Testis (tissue), 3 donors: ENCODE results near the gene DTX3L. TPM values are rescaled to one million over a fixed set of nuclear protein-coding genes. Genes with fewer than 3 reads are reported as not detected.

Source experiments
- DNase-seq: peaks from one replicate; pipeline ENCODE4 v3.0.0-alpha.2; 2019
- H3K27ac ChIP-seq, 2 donors: fragments of 200-600 bp; sonication (generic); one replicate each; pipeline ENCODE4 v1.5.1; 2019
- H3K27me3 ChIP-seq: fragments of 200-600 bp; sonication (generic); one replicate; pipeline ENCODE4 v1.5.1; 2019
- H3K36me3 ChIP-seq: fragments of 200-600 bp; sonication (generic); one replicate; pipeline ENCODE4 v1.5.1; 2017; ENCODE audit warnings: low read depth; ENCODE audit errors: missing control alignments
- H3K4me1 ChIP-seq: fragments of 200-600 bp; sonication (generic); one replicate; pipeline ENCODE4 v1.5.1; 2019
- H3K4me3 ChIP-seq, 2 donors: fragments of 200-600 bp; sonication (generic); one replicate each; pipeline ENCODE4 v1.5.1; 2017 to 2019
- H3K9me3 ChIP-seq: fragments of 200-600 bp; sonication (generic); one replicate; pipeline ENCODE4 v1.5.1; 2017
- CTCF ChIP-seq, 3 experiments: fragments of 450-650 bp in 2 of 3; fragments of 200-600 bp in 1 of 3; sonication (generic) in 1 of 3; IDR thresholded peaks; one replicate each; pipeline ENCODE4 v1.5.1; 2016 to 2019; ENCODE audit warnings: antibody characterized with exemption in 3 of 3, mild to moderate bottlenecking in 2 of 3, moderate library complexity in 1 of 3
- POLR2A ChIP-seq: fragments of 450-650 bp; IDR thresholded peaks from one replicate; pipeline ENCODE4 v1.6.1; 2017; ENCODE audit warnings: antibody characterized with exemption, mild to moderate bottlenecking, moderate library complexity
- WGBS, 2 donors: methylation state at CpG; one replicate each; pipeline ENCODE4 v1.1.5; 2018; 5-methylcytosine and 5-hydroxymethylcytosine counted together
- intact Hi-C: fragments of 100-400 bp; cut with DNase I; formaldehyde crosslinking; loops from one replicate; pipeline ENCODE4 v1.15.1; 2023; ENCODE audit warnings: low total_unique reads
- polyA plus RNA-seq: library from polyadenylated mRNA; stranded (reverse); fragments of 350-450 nt; fragmentation: Illumina TruSeq; extraction: RNeasy Lipid Tissue Mini Kit (QIAGEN cat#74804); gene quantifications from one replicate; pipeline ENCODE4 v1.2.3, GENCODE V29; 2014; ENCODE audit warnings: low read depth, low replicate concordance; ENCODE audit not compliant: insufficient read depth
- total RNA-seq, 2 donors: library from RNA; depleted of rRNA; stranded (reverse); fragments of >200 nt; gene quantifications; one replicate each; pipeline ENCODE4 v1.2.3, GENCODE V29; 2016

DTX3L gene
- total and polyA plus RNA-seq, 3 donors from 2014 or later = 8.3 to 8.7 (median 8.5) TPM

DNA sequence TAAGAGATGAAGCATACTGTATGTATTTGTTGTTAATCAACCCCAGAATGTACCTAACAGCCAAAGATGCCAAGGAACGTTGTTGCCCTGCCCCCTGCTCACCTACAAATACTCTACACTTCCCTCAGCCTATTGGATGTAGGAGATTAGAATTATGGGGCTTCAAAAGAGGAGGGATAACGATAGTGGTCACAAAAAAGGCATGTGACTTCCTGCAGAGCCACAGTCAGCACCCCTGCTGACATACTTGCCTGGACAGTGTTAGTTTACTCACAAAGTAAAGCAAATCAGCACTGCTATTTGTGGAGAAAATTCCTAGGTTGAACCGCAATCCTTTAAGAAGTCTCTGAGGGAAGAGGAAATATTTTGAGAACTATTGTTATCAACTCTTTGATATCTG lies 51.2 kb downstream of the DTX3L start:
- Histone ChIP-seq H3K27ac (no peak overlapping the region), H3K27me3 (no peaks in the 10 kb centered on the region), H3K9me3 (no peaks in the 10 kb centered on the region), H3K4me3 (no peak overlapping the region), H3K36me3 (no peaks in the 10 kb centered on the region), H3K4me1 (no peaks in the 10 kb centered on the region)
- TF ChIP-seq CTCF (IDR thresholded peaks at IDR 0.05) (no peak), POLR2A (no peak)
- intact Hi-C loops = no loop called here
- WGBS, 2 donors = 56 to 60% methylated on average over 3 of the region's 3 CpGs
- DNase-seq = no peak

DNA sequence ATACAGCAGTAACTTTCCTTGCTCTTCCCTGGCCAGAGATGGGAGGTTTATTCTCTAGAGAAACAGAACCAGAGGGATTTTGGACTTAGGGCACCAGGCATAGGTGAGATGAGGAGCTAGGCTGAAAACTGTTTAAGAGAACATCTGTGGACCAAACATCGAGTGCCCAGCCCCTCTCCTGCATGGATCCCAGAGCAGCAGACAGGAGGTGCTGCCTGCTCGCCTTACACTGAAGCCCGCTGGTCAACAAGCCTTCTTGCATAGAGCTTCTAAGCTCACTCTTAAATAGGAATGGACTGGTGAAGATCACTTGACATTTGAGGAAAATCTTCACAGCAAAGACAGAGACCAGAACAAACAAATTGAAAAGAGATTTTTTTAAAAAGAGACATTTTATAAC lies 54.5 kb downstream of the DTX3L start:
- Histone ChIP-seq H3K27me3 (no peaks in the 10 kb centered on the region), H3K9me3 (no peaks in the 10 kb centered on the region), H3K36me3 (no peaks in the 10 kb centered on the region), H3K4me1 (no peaks in the 10 kb centered on the region), H3K4me3 (no peak overlapping the region), H3K27ac (no peak overlapping the region)
- intact Hi-C loops = no loop called here
- DNase-seq = no peak
- 66 to 74% methylated on average over 3 of the region's 3 CpGs for WGBS, 2 donors
- no peak for TF ChIP-seq POLR2A
- TF ChIP-seq CTCF (IDR thresholded peaks at IDR 0.05) = no peak

- no peaks in the 10 kb centered on the region for H3K4me1 ChIP-seq
- no peaks in the 10 kb centered on the region for H3K27me3 ChIP-seq
- no peak overlapping the region for H3K4me3 ChIP-seq
- H3K36me3 ChIP-seq = no peaks in the 10 kb centered on the region
- intact Hi-C loops = no loop called here
- no peaks in the 10 kb centered on the region for H3K9me3 ChIP-seq
- TF ChIP-seq CTCF (IDR thresholded peaks at IDR 0.05) = no peak
- no peak for TF ChIP-seq POLR2A
- H3K27ac ChIP-seq = no peak overlapping the region
- WGBS, 2 donors = 56 to 59% methylated on average over 4 of the region's 4 CpGs
- DNase-seq = no peak
Measured at GRCh38 chr3:122619040-122619439, 54.9 kb downstream of the DTX3L start.

GRCh38 chr3:122620399-122620798 lies 56.3 kb downstream of the DTX3L start:
- Histone ChIP-seq H3K9me3 (no peaks in the 10 kb centered on the region), H3K27me3 (no peaks in the 10 kb centered on the region), H3K4me3 (no peak overlapping the region), H3K36me3 (no peaks in the 10 kb centered on the region), H3K27ac (no peak overlapping the region), H3K4me1 (no peaks in the 10 kb centered on the region)
- no peak for DNase-seq
- TF ChIP-seq POLR2A = no peak
- TF ChIP-seq CTCF (IDR thresholded peaks at IDR 0.05) = no peak
- 69 to 83% methylated on average over 4 of the region's 4 CpGs for WGBS, 2 donors
- intact Hi-C loops = no loop called here

DNA sequence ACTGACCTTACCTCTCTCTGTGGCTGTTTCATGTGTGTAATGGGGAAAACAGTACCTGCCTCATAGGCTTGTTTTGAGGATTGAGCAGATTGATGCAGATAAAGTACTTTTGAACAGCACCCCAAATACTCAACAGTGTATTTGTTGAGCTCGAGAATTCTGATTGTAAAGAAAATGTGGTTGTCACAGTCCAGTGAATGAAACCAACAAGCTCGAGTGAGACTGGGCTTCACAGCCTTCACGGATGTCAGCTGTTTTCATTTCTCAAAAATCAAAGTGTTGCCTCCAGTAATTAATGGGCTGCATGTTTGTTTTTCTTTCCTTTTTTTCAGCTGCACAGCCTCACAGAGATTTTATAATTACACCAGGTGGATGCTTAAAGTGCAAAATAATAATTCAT lies 57.0 kb downstream of the DTX3L start:
- no peak for DNase-seq
- Histone ChIP-seq H3K27ac (no peak overlapping the region), H3K36me3 (no peaks in the 10 kb centered on the region), H3K4me3 (no peak overlapping the region), H3K4me1 (no peaks in the 10 kb centered on the region), H3K27me3 (no peaks in the 10 kb centered on the region), H3K9me3 (no peaks in the 10 kb centered on the region)
- TF ChIP-seq POLR2A = no peak
- no peak for TF ChIP-seq CTCF (IDR thresholded peaks at IDR 0.05)
- WGBS, 2 donors = 61 to 81% methylated on average over 3 of the region's 3 CpGs
- intact Hi-C loops = no loop called here
